ENCODE data around the gene TMED6. TPM values are rescaled to one million over a fixed set of nuclear protein-coding genes. Genes with fewer than 3 reads are reported as not detected.

Gene TMED6
- total and polyA plus RNA-seq, 2 donors (not counting 3 experiments of a cell fraction or from before 2014, with no cell fraction given), result 1.2 TPM; not detected in 1

DNA sequence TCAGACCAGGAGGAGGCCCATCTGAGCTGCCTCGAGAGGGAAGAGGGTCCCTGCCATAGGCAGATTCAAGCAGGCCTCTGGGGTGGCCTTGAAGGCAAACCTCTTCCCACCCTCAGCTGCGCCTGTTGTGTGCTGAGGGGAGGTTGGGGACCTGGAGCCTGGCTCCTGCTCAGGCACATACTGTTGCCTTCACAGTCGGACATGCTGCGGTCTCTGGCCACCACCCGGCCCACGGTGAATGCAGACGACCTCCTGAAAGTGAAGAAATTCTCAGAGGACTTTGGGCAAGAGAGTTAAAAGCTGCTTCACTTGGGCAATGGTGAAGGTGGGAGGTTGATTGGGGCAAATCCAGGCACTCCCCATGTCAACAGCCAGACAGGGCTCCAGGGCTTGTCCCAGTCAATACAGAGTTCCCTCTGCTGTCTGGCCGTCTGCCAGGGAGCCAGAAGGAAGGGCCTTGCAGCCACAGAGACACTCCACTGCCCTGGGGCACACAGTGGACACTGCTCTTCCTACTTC lies 27.5 kb downstream of the TMED6 start:
- POLR2A ChIA-PET, result interaction anchor here (0.7 kb wide), 1 partner anchor 543 kb away, joined by 3 read pairs; no protein-coding TSS in a partner anchor
- dilution Hi-C loops (cut with MboI; ENCODE audit: extremely low pct_ligation_motif_present, low sequenced_read_pairs), result no loop called here

DNA sequence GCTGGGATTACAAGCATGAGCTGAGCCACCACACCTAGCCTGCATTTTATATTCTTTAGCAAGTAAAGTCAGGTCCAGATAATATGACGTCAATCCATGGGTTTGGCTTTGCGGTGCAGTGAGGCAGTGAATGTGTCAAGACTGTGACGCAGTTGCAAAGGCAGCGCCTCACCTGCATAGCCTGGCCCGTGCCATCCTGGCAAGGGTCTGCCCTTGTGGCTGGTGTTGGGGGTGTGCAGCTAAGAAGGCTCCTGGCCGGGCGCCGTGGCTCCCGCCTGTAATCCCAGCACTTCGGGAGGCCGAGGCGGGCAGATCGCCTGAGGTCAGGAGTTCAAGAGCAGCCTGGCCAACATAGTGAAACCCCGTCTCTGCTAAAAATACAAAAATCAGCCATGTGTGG lies 28.2 kb downstream of the TMED6 start:
- CTCF ChIA-PET, result no interaction called here
- H3K27ac ChIP-seq (ENCODE audit: insufficient read depth, low read depth, low read length), result no peak overlapping the region
- TF ChIP-seq FOS (IDR thresholded peaks at IDR 0.05; ENCODE audit: borderline replicate concordance, insufficient read depth, low read length), result no peak
- TF ChIP-seq, protein P1, sequence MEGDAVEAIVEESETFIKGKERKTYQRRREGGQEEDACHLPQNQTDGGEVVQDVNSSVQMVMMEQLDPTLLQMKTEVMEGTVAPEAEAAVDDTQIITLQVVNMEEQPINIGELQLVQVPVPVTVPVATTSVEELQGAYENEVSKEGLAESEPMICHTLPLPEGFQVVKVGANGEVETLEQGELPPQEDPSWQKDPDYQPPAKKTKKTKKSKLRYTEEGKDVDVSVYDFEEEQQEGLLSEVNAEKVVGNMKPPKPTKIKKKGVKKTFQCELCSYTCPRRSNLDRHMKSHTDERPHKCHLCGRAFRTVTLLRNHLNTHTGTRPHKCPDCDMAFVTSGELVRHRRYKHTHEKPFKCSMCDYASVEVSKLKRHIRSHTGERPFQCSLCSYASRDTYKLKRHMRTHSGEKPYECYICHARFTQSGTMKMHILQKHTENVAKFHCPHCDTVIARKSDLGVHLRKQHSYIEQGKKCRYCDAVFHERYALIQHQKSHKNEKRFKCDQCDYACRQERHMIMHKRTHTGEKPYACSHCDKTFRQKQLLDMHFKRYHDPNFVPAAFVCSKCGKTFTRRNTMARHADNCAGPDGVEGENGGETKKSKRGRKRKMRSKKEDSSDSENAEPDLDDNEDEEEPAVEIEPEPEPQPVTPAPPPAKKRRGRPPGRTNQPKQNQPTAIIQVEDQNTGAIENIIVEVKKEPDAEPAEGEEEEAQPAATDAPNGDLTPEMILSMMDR (IDR thresholded peaks at IDR 0.05; ENCODE audit: extremely low read depth in 1 of 2, insufficient read depth in 1 of 2, low read depth in 1 of 2, low read length in 2 of 2), result no peak
- TF ChIP-seq POLR2AphosphoS5 (IDR thresholded peaks at IDR 0.05; ENCODE audit: insufficient read depth, low read depth, low read length), result no peak
- no peak overlapping the region for H3K9ac ChIP-seq (replicated peaks; ENCODE audit: extremely low read depth, insufficient read depth, low read length)
- DNase-seq (ENCODE audit: low read depth, low spot score) (no peak), FAIRE-seq (no peak)
- no peaks in the 10 kb centered on the region for H4K20me1 ChIP-seq (replicated peaks; ENCODE audit: control insufficient read depth, extremely low read depth, insufficient read depth, low read length)
- H2AFZ ChIP-seq (ENCODE audit: low read depth, low read length), result no peak overlapping the region
- peaks cover 3% of the 10 kb centered on the region for H3K4me1 ChIP-seq (ENCODE audit: control insufficient read depth, extremely low read depth, insufficient read depth, low read length)
- H3K9me3 ChIP-seq (replicated peaks; ENCODE audit: control insufficient read depth, insufficient read depth, low read length), result no peaks in the 10 kb centered on the region
- no peak overlapping the region for H3K4me2 ChIP-seq (ENCODE audit: insufficient read depth, low read length)
- no TSS peak for BruUV-seq (replicated peaks)
- H3K27me3 ChIP-seq (ENCODE audit: control insufficient read depth in 2 of 2, insufficient read depth in 2 of 2, low read length in 2 of 2), result no peaks in the 10 kb centered on the region
- dilution Hi-C loops (cut with MboI; ENCODE audit: extremely low pct_ligation_motif_present, low sequenced_read_pairs) (no loop called here), intact Hi-C loops (cut with micrococcal nuclease) (no loop called here)
- peaks cover 20 to 46% of the 10 kb centered on the region in 2 experiments for H3K36me3 ChIP-seq (ENCODE audit: control insufficient read depth in 2 of 2, extremely low read depth in 1 of 2, insufficient read depth in 2 of 2, low read length in 2 of 2)
- POLR2A ChIA-PET, result interaction anchor here (0.6 kb wide), 1 partner anchor 373 kb away, joined by 3 read pairs; no protein-coding TSS in a partner anchor
- H3K79me2 ChIP-seq (ENCODE audit: control insufficient read depth, insufficient read depth, low read length), result peaks cover 36% of the 10 kb centered on the region
- H3K9me1 ChIP-seq (replicated peaks; ENCODE audit: control insufficient read depth, extremely low read depth, insufficient read depth, low read length), result no peaks in the 10 kb centered on the region
- H3K4me3 ChIP-seq (replicated peaks in 1 of 3; ENCODE audit: insufficient read depth in 1 of 3, low read depth in 1 of 3, low read length in 3 of 3), result no peak overlapping the region

More for the DNA sequence above, 27.5 kb downstream of the TMED6 start:
- no peak for FAIRE-seq
- Histone ChIP-seq H3K27ac (ENCODE audit: insufficient read depth, low read depth, low read length) (no peak overlapping the region), H3K9me3 (replicated peaks; ENCODE audit: control insufficient read depth, insufficient read depth, low read length) (no peaks in the 10 kb centered on the region), H2AFZ (ENCODE audit: low read depth, low read length) (no peak overlapping the region), H3K4me2 (ENCODE audit: insufficient read depth, low read length) (no peak overlapping the region), H4K20me1 (replicated peaks; ENCODE audit: control insufficient read depth, extremely low read depth, insufficient read depth, low read length) (no peaks in the 10 kb centered on the region), H3K4me3 (replicated peaks in 1 of 3; ENCODE audit: insufficient read depth in 1 of 3, low read depth in 1 of 3, low read length in 3 of 3) (no peak overlapping the region), H3K9ac (replicated peaks; ENCODE audit: extremely low read depth, insufficient read depth, low read length) (no peak overlapping the region), H3K9me1 (replicated peaks; ENCODE audit: control insufficient read depth, extremely low read depth, insufficient read depth, low read length) (no peaks in the 10 kb centered on the region), H3K36me3 (ENCODE audit: control insufficient read depth in 2 of 2, extremely low read depth in 1 of 2, insufficient read depth in 2 of 2, low read length in 2 of 2) (peaks cover 16 to 41% of the 10 kb centered on the region in 2 experiments), H3K4me1 (ENCODE audit: control insufficient read depth, extremely low read depth, insufficient read depth, low read length) (peaks cover 10% of the 10 kb centered on the region), H3K27me3 (ENCODE audit: control insufficient read depth in 2 of 2, insufficient read depth in 2 of 2, low read length in 2 of 2) (no peaks in the 10 kb centered on the region), H3K79me2 (ENCODE audit: control insufficient read depth, insufficient read depth, low read length) (peaks cover 43% of the 10 kb centered on the region)
- no TSS peak for BruUV-seq (replicated peaks)
- TF ChIP-seq EZH2 (IDR thresholded peaks at IDR 0.05; ENCODE audit: borderline replicate concordance, low read depth, low read length, severe bottlenecking) (no peak), GATA2 (IDR thresholded peaks at IDR 0.05; ENCODE audit: insufficient read depth, insufficient read length, low read depth, low read length) (no peak), MYC (IDR thresholded peaks at IDR 0.05; ENCODE audit: low read depth, low read length) (no peak), JUN (IDR thresholded peaks at IDR 0.05; ENCODE audit: borderline replicate concordance, insufficient read depth, insufficient read length, low read depth) (no peak), MAX (IDR thresholded peaks at IDR 0.05; ENCODE audit: insufficient read depth, insufficient read length) (no peak), POLR2A (IDR thresholded peaks at IDR 0.05; ENCODE audit: low read depth, low read length) (peak; percentile 36)
- intact Hi-C loops (cut with micrococcal nuclease), result no loop called here
- DNase-seq (ENCODE audit: low read depth, low spot score), result no peak
- CTCF ChIA-PET, result no interaction called here

Data from endothelial cell of umbilical vein (primary cell).